Measurements from ENCODE around the gene LY6G6C. TPM values are rescaled to one million over a fixed set of nuclear protein-coding genes. Genes with fewer than 3 reads are reported as not detected.

The LY6G6C gene
- total RNA-seq, 1 donor from 2014 or later = not detected

GRCh38 chr6:31708224-31708623 is 13.3 kb downstream of the LY6G6C start:
- Histone ChIP-seq H3K4me3 (ENCODE audit: low read length in 3 of 3) (no peak overlapping the region), H3K27me3 (ENCODE audit: control insufficient read depth in 3 of 3, insufficient read depth in 3 of 3, low read length in 3 of 3) (peaks cover 0 to 5% (median 0%) of the 10 kb centered on the region in 3 donors), H3K9ac (ENCODE audit: low read depth in 1 of 3, low read length in 3 of 3) (no peak overlapping the region), H3K4me1 (ENCODE audit: control insufficient read depth in 3 of 3, insufficient read depth in 3 of 3, low read length in 3 of 3) (peaks cover 0 to 6% (median 0%) of the 10 kb centered on the region in 3 donors), H3K27ac (ENCODE audit: low read depth, low read length) (no peak overlapping the region), H3K36me3 (ENCODE audit: control insufficient read depth in 3 of 3, insufficient read depth in 3 of 3, low read length in 3 of 3) (no peaks in the 10 kb centered on the region), H3K9me3 (ENCODE audit: control insufficient read depth in 3 of 3, low read length in 3 of 3) (no peaks in the 10 kb centered on the region)

DNA sequence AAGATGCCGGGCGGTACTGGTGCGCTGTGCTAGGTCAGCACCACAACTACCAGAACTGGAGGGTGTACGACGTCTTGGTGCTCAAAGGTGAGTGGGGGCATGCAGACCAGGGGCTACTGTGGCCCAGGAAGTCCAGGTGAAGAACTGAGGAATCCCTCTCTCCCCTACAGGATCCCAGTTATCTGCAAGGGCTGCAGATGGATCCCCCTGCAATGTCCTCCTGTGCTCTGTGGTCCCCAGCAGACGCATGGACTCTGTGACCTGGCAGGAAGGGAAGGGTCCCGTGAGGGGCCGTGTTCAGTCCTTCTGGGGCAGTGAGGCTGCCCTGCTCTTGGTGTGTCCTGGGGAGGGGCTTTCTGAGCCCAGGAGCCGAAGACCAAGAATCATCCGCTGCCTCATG is 13.8 kb downstream of the LY6G6C start:
- Histone ChIP-seq H3K9ac (ENCODE audit: low read depth in 1 of 3, low read length in 3 of 3) (no peak overlapping the region), H3K27me3 (ENCODE audit: control insufficient read depth in 3 of 3, insufficient read depth in 3 of 3, low read length in 3 of 3) (peaks cover 0 to 5% (median 0%) of the 10 kb centered on the region in 3 donors), H3K4me1 (ENCODE audit: control insufficient read depth in 3 of 3, insufficient read depth in 3 of 3, low read length in 3 of 3) (peaks cover 0 to 6% (median 0%) of the 10 kb centered on the region in 3 donors), H3K27ac (ENCODE audit: low read depth, low read length) (no peak overlapping the region), H3K9me3 (ENCODE audit: control insufficient read depth in 3 of 3, low read length in 3 of 3) (no peaks in the 10 kb centered on the region), H3K4me3 (ENCODE audit: low read length in 3 of 3) (no peak overlapping the region), H3K36me3 (ENCODE audit: control insufficient read depth in 3 of 3, insufficient read depth in 3 of 3, low read length in 3 of 3) (no peaks in the 10 kb centered on the region)

- peaks cover 0 to 5% (median 0%) of the 10 kb centered on the region in 3 donors for H3K27me3 ChIP-seq (ENCODE audit: control insufficient read depth in 3 of 3, insufficient read depth in 3 of 3, low read length in 3 of 3)
- no peak within 1 kb of the TSS for H3K27ac ChIP-seq (ENCODE audit: low read depth, low read length)
- H3K9me3 ChIP-seq (ENCODE audit: control insufficient read depth in 3 of 3, low read length in 3 of 3) = no peaks in the 10 kb centered on the region
- H3K36me3 ChIP-seq (ENCODE audit: control insufficient read depth in 3 of 3, insufficient read depth in 3 of 3, low read length in 3 of 3) = no peaks in the 10 kb centered on the region
- H3K9ac ChIP-seq (ENCODE audit: low read depth in 1 of 3, low read length in 3 of 3) = no peak within 1 kb of the TSS
- H3K4me1 ChIP-seq (ENCODE audit: control insufficient read depth in 3 of 3, insufficient read depth in 3 of 3, low read length in 3 of 3) = peaks cover 6 to 17% (median 8%) of the 10 kb centered on the region in 3 donors
- H3K4me3 ChIP-seq (ENCODE audit: low read length in 3 of 3) = no peak within 1 kb of the TSS
Observed at GRCh38 chr6:31706599-31706998, 14.9 kb downstream of the LY6G6C start, which contains the start of gene LY6G6F. TSS of gene LY6G6F (plus strand) at chr6:31706866. CDS start at chr6:31706907, 41 bp downstream.

DNA sequence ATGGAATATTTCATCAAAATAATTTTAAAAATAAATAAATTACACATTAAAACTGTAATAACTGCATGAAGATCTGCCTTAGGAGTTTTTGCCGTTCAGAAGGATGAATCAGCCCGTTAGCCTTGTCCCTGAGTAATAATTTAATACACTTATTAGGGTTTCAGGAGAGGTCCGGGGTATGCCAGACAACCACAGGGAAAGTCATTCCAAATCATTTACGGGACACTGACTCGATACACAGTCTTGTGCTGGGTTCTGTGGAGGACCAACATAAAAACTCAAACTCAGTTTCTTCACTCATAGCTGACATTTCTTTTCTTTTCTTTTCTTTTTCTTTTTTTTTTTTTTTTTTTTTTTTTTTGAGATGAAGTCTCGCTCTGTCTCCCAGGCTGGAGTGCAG is 15.6 kb downstream of the LY6G6C start:
- H3K27me3 ChIP-seq (ENCODE audit: control insufficient read depth in 3 of 3, insufficient read depth in 3 of 3, low read length in 3 of 3) = peaks cover 0 to 5% (median 0%) of the 10 kb centered on the region in 3 donors
- H3K4me3 ChIP-seq (ENCODE audit: low read length in 3 of 3) = no peak overlapping the region
- H3K36me3 ChIP-seq (ENCODE audit: control insufficient read depth in 3 of 3, insufficient read depth in 3 of 3, low read length in 3 of 3) = peaks cover 2 to 4% (median 2%) of the 10 kb centered on the region in 3 donors
- peaks cover 13 to 23% (median 14%) of the 10 kb centered on the region in 3 donors for H3K4me1 ChIP-seq (ENCODE audit: control insufficient read depth in 3 of 3, insufficient read depth in 3 of 3, low read length in 3 of 3)
- H3K9ac ChIP-seq (ENCODE audit: low read depth in 1 of 3, low read length in 3 of 3) = no peak overlapping the region
- H3K9me3 ChIP-seq (ENCODE audit: control insufficient read depth in 3 of 3, low read length in 3 of 3) = no peaks in the 10 kb centered on the region
- no peak overlapping the region for H3K27ac ChIP-seq (ENCODE audit: low read depth, low read length)

DNA sequence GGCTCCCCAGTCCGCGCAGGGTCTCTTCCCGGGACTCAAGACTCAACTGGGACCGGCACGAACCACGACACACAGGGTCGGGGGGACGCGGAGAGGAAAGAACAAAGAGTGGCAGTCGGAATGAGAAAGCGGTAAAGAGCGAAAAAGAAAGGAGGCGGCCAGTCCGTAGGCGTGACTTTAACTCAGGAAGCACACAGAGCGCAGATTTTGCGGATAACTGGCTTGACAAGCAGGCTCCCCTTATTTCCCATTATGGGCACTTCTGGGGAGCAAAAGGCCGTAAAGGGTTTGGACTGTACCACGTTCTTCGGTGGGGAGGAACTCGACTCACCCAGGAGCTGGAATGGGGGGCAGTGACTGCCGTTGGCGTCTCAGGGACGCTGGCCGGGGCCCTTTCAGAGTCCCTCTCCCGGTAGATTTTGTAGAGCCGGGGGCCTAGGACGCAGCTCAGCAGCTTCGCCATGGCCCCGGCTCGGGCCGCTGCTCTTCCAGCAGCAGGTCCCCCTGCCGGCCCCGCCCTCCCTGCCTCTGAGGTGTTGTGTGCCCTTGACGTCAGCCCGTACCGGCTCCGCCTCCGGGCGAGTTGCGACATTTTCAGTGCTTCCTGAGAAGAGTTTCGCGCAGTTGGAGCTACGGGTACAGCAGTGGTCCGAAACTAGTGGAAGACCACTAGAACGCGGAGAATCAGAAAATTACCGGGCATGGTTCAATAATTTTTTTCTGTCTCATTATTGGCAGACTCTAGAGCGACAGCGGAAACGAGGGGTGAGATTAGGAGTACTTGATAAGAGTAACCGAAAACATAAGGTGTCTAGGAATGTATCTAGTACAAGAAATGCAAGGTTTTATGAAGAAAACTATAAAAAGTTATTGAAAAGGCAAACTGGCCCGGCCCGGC is 18.5 kb downstream of the LY6G6C start, which contains the start of gene ABHD16A:
ABHD16A (minus strand) TSS at position 506 of the 898 bp plus-strand sequence; CDS start at position 463, 43 bp downstream.
- Histone ChIP-seq H3K27me3 (ENCODE audit: control insufficient read depth in 3 of 3, insufficient read depth in 3 of 3, low read length in 3 of 3) (no peaks in the 10 kb centered on the region), H3K9me3 (ENCODE audit: control insufficient read depth in 3 of 3, low read length in 3 of 3) (no peaks in the 10 kb centered on the region), H3K27ac (ENCODE audit: low read depth, low read length) (peak within 1 kb of the TSS; percentile 99), H3K4me1 (ENCODE audit: control insufficient read depth in 3 of 3, insufficient read depth in 3 of 3, low read length in 3 of 3) (peaks cover 16 to 27% (median 17%) of the 10 kb centered on the region in 3 donors), H3K9ac (ENCODE audit: low read depth in 1 of 3, low read length in 3 of 3) (peak within 1 kb of the TSS; percentile 97 to 99 (median 99)), H3K4me3 (ENCODE audit: low read length in 3 of 3) (peak within 1 kb of the TSS; percentile 96 to 99 (median 99)), H3K36me3 (ENCODE audit: control insufficient read depth in 3 of 3, insufficient read depth in 3 of 3, low read length in 3 of 3) (peaks cover 15 to 18% (median 18%) of the 10 kb centered on the region in 3 donors)

GRCh38 chr6:31702405-31702818 is 19.1 kb downstream of the LY6G6C start:
- H3K4me1 ChIP-seq (ENCODE audit: control insufficient read depth in 3 of 3, insufficient read depth in 3 of 3, low read length in 3 of 3) = peaks cover 17 to 32% (median 18%) of the 10 kb centered on the region in 3 donors
- H3K4me3 ChIP-seq (ENCODE audit: low read length in 3 of 3) = peak overlapping the region; percentile 96 to 99 (median 99)
- H3K27me3 ChIP-seq (ENCODE audit: control insufficient read depth in 3 of 3, insufficient read depth in 3 of 3, low read length in 3 of 3) = no peaks in the 10 kb centered on the region
- H3K27ac ChIP-seq (ENCODE audit: low read depth, low read length) = peak overlapping the region; percentile 99
- no peaks in the 10 kb centered on the region for H3K9me3 ChIP-seq (ENCODE audit: control insufficient read depth in 3 of 3, low read length in 3 of 3)
- H3K9ac ChIP-seq (ENCODE audit: low read depth in 1 of 3, low read length in 3 of 3) = peak overlapping the region; percentile 97 to 99 (median 99)
- H3K36me3 ChIP-seq (ENCODE audit: control insufficient read depth in 3 of 3, insufficient read depth in 3 of 3, low read length in 3 of 3) = peaks cover 15 to 22% (median 20%) of the 10 kb centered on the region in 3 donors

- Histone ChIP-seq H3K27ac (ENCODE audit: low read depth, low read length) (peak overlapping the region; percentile 99), H3K9ac (ENCODE audit: low read depth in 1 of 3, low read length in 3 of 3) (peak overlapping the region; percentile 97 to 99 (median 99))
Observed at GRCh38 chr6:31701666-31702404, 19.7 kb downstream of the LY6G6C start.

GRCh38 chr6:31700740-31701401 is 20.7 kb downstream of the LY6G6C start:
- Histone ChIP-seq H3K9ac (ENCODE audit: low read depth in 1 of 3, low read length in 3 of 3) (peak overlapping the region in 1 of 3 donors; percentile 6), H3K9me3 (ENCODE audit: control insufficient read depth in 3 of 3, low read length in 3 of 3) (no peaks in the 10 kb centered on the region), H3K27me3 (ENCODE audit: control insufficient read depth in 3 of 3, insufficient read depth in 3 of 3, low read length in 3 of 3) (no peaks in the 10 kb centered on the region), H3K4me1 (ENCODE audit: control insufficient read depth in 3 of 3, insufficient read depth in 3 of 3, low read length in 3 of 3) (peaks cover 17 to 33% (median 19%) of the 10 kb centered on the region in 3 donors), H3K4me3 (ENCODE audit: low read length in 3 of 3) (peak overlapping the region in 1 of 3 donors; percentile 99), H3K27ac (ENCODE audit: low read depth, low read length) (peak overlapping the region; percentile 57), H3K36me3 (ENCODE audit: control insufficient read depth in 3 of 3, insufficient read depth in 3 of 3, low read length in 3 of 3) (peaks cover 19 to 34% (median 29%) of the 10 kb centered on the region in 3 donors)

More at GRCh38 chr6:31701666-31702404, 19.7 kb downstream of the LY6G6C start:
- Histone ChIP-seq H3K36me3 (ENCODE audit: control insufficient read depth in 3 of 3, insufficient read depth in 3 of 3, low read length in 3 of 3) (peaks cover 16 to 25% (median 25%) of the 10 kb centered on the region in 3 donors), H3K4me3 (ENCODE audit: low read length in 3 of 3) (peak overlapping the region; percentile 96 to 99 (median 99)), H3K9me3 (ENCODE audit: control insufficient read depth in 3 of 3, low read length in 3 of 3) (no peaks in the 10 kb centered on the region), H3K4me1 (ENCODE audit: control insufficient read depth in 3 of 3, insufficient read depth in 3 of 3, low read length in 3 of 3) (peaks cover 17 to 33% (median 19%) of the 10 kb centered on the region in 3 donors), H3K27me3 (ENCODE audit: control insufficient read depth in 3 of 3, insufficient read depth in 3 of 3, low read length in 3 of 3) (no peaks in the 10 kb centered on the region)

GRCh38 chr6:31697555-31697954 is 24.0 kb downstream of the LY6G6C start:
- Histone ChIP-seq H3K9ac (ENCODE audit: low read depth in 1 of 3, low read length in 3 of 3) (no peak overlapping the region), H3K4me3 (ENCODE audit: low read length in 3 of 3) (no peak overlapping the region), H3K4me1 (ENCODE audit: control insufficient read depth in 3 of 3, insufficient read depth in 3 of 3, low read length in 3 of 3) (peaks cover 17 to 26% (median 19%) of the 10 kb centered on the region in 3 donors), H3K27me3 (ENCODE audit: control insufficient read depth in 3 of 3, insufficient read depth in 3 of 3, low read length in 3 of 3) (no peaks in the 10 kb centered on the region), H3K9me3 (ENCODE audit: control insufficient read depth in 3 of 3, low read length in 3 of 3) (no peaks in the 10 kb centered on the region), H3K36me3 (ENCODE audit: control insufficient read depth in 3 of 3, insufficient read depth in 3 of 3, low read length in 3 of 3) (peaks cover 42 to 57% (median 56%) of the 10 kb centered on the region in 3 donors), H3K27ac (ENCODE audit: low read depth, low read length) (no peak overlapping the region)

Measured in skeletal muscle tissue (tissue), 4 donors.